ENCODE results near the gene LRP1B. TPM values are rescaled to one million over a fixed set of nuclear protein-coding genes. Genes with fewer than 3 reads are reported as not detected.

LRP1B gene
- total RNA-seq, 4 donors from 2014 or later, result 0.42 to 0.71 (median 0.65) TPM

- Histone ChIP-seq H3K4me1 (no peaks in the 10 kb centered on the region), H3K9me3 (no peaks in the 10 kb centered on the region), H3K27ac (replicated peaks in 1 of 4) (no peak overlapping the region), H3K36me3 (no peaks in the 10 kb centered on the region), H3K4me3 (no peak overlapping the region), H3K27me3 (no peaks in the 10 kb centered on the region)
- intact Hi-C loops (cut with DNase I), result no loop called here
- WGBS, result 89% methylated on average over 3 of the region's 3 CpGs
- TF ChIP-seq POLR2A (IDR thresholded peaks at IDR 0.05; ENCODE audit: low read depth), result no peak
- TF ChIP-seq CTCF (IDR thresholded peaks at IDR 0.05), result no peak
- TF ChIP-seq POLR2AphosphoS5 (IDR thresholded peaks at IDR 0.05), result no peak
- TF ChIP-seq EP300 (IDR thresholded peaks at IDR 0.05), result no peak
- DNase-seq (ENCODE audit: extremely low spot score), result no peak
Observed at GRCh38 chr2:141316606-141317005, 814.2 kb downstream of the LRP1B start.

GRCh38 chr2:141316103-141316502 is 814.7 kb downstream of the LRP1B start:
- Histone ChIP-seq H3K36me3 (no peaks in the 10 kb centered on the region), H3K27ac (replicated peaks in 1 of 4) (no peak overlapping the region), H3K4me1 (no peaks in the 10 kb centered on the region), H3K9me3 (no peaks in the 10 kb centered on the region), H3K4me3 (no peak overlapping the region), H3K27me3 (no peaks in the 10 kb centered on the region)
- WGBS, result 61% methylated on average over 3 of the region's 3 CpGs
- TF ChIP-seq POLR2AphosphoS5 (IDR thresholded peaks at IDR 0.05) (no peak), POLR2A (IDR thresholded peaks at IDR 0.05; ENCODE audit: low read depth) (no peak), CTCF (IDR thresholded peaks at IDR 0.05) (no peak), EP300 (IDR thresholded peaks at IDR 0.05) (no peak)
- intact Hi-C loops (cut with DNase I), result no loop called here
- no peak for DNase-seq (ENCODE audit: extremely low spot score)

GRCh38 chr2:141313972-141314371 is 816.8 kb downstream of the LRP1B start:
- Histone ChIP-seq H3K4me3 (no peak overlapping the region), H3K27me3 (no peaks in the 10 kb centered on the region), H3K4me1 (no peaks in the 10 kb centered on the region), H3K9me3 (no peaks in the 10 kb centered on the region), H3K36me3 (no peaks in the 10 kb centered on the region), H3K27ac (replicated peaks in 1 of 4) (no peak overlapping the region)
- 91% methylated on average over 4 of the region's 4 CpGs for WGBS
- intact Hi-C loops (cut with DNase I), result no loop called here
- TF ChIP-seq POLR2AphosphoS5 (IDR thresholded peaks at IDR 0.05) (no peak), EP300 (IDR thresholded peaks at IDR 0.05) (no peak), POLR2A (IDR thresholded peaks at IDR 0.05; ENCODE audit: low read depth) (no peak), CTCF (IDR thresholded peaks at IDR 0.05) (no peak)
- no peak for DNase-seq (ENCODE audit: extremely low spot score)

- no peaks in the 10 kb centered on the region for H3K27me3 ChIP-seq
- TF ChIP-seq POLR2A (IDR thresholded peaks at IDR 0.05; ENCODE audit: low read depth) (no peak), POLR2AphosphoS5 (IDR thresholded peaks at IDR 0.05) (no peak), EP300 (IDR thresholded peaks at IDR 0.05) (no peak), CTCF (IDR thresholded peaks at IDR 0.05) (no peak)
- no peak overlapping the region for H3K4me3 ChIP-seq
- H3K9me3 ChIP-seq, result no peaks in the 10 kb centered on the region
- DNase-seq (ENCODE audit: extremely low spot score), result no peak
- intact Hi-C loops (cut with DNase I), result no loop called here
- no peak overlapping the region for H3K27ac ChIP-seq (replicated peaks in 1 of 4)
- no peaks in the 10 kb centered on the region for H3K4me1 ChIP-seq
- no peaks in the 10 kb centered on the region for H3K36me3 ChIP-seq
Observed at GRCh38 chr2:141311430-141311829, 819.4 kb downstream of the LRP1B start.

- Histone ChIP-seq H3K27me3 (no peaks in the 10 kb centered on the region), H3K36me3 (no peaks in the 10 kb centered on the region), H3K9me3 (no peaks in the 10 kb centered on the region), H3K4me3 (no peak overlapping the region), H3K4me1 (no peaks in the 10 kb centered on the region), H3K27ac (replicated peaks in 1 of 4) (no peak overlapping the region)
- no peak for DNase-seq (ENCODE audit: extremely low spot score)
- TF ChIP-seq EP300 (IDR thresholded peaks at IDR 0.05) (no peak), POLR2AphosphoS5 (IDR thresholded peaks at IDR 0.05) (no peak), CTCF (IDR thresholded peaks at IDR 0.05) (no peak), POLR2A (IDR thresholded peaks at IDR 0.05; ENCODE audit: low read depth) (no peak)
- intact Hi-C loops (cut with DNase I), result no loop called here
Observed at GRCh38 chr2:141306368-141306767, 824.4 kb downstream of the LRP1B start.

All from esophagus muscularis mucosa (tissue), 4 donors.